NCI-H1048 (cell line): ENCODE measurements around the gene MBD5.
"Not testable (repeated sequence)": the region's sequence is repeated elsewhere in the genome, so short reads cannot be mapped to it uniquely, and the experiment has no call there.

Experiments used
- DNase-seq: peaks from one replicate; lab custom pipeline; 2025; lab: John Stamatoyannopoulos, UW

MBD5 gene

DNA sequence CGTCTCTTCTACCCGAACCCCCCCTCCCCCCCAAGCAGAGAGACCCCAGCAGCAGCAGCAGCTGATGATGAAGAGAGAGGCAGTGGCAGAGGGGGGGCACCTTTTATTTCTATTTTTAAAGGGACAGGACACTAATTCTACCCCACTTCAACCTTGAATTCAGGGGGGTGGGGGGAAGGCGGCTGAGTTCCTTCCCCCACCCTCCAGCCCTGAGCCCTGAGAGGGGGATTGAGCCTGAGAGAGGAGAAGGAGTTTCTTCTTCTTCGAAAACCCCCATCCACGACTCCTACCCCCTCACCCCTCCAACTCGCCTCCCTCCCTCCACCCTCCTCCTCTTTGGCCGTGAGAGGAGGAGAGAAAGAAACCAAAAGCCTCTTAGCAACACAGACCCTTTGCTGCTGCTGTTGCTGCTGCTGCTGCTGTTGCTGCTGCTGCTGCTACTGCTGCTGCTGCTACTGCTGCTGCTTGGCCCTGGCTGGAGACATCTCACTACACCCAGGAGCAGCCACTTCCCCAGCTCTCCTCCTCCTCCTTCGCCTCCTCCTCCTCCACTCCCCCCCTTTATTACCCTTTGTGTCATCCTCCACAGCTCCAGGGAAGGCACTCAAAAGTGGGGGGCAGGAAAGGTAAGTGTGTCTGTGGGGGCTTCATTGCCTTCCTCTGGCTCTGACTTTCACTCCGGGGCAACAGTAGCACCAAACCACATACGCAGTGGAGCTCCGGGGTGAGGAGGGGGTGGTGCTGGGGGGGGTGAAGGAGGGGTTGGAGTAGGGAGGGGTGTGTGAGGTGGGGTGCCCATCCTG lies at the start of gene MBD5:
Gene MBD5, plus strand, starts transcription at position 33 of the 803 bp plus-strand sequence.
- peak; percentile 4 for DNase-seq

DNA sequence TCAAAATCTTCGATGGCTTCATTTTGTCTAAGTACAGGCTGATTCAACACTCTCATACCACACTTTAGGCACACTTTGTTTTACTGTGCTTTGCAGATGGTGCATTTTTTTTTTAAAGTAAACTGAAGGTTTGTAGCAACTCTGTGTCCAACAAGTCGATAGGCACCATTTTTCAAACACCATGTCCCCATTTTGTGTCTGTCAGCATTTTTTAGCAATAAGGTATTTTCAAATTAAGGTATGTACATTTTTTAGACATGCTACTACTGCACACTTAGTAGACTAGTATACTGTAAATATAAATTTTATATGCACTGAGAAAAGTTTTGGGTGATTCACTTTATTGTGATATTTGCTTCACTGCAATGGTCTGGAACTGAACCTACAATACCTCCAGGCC lies 44.8 kb upstream of the MBD5 start:
- no peak for DNase-seq

DNA sequence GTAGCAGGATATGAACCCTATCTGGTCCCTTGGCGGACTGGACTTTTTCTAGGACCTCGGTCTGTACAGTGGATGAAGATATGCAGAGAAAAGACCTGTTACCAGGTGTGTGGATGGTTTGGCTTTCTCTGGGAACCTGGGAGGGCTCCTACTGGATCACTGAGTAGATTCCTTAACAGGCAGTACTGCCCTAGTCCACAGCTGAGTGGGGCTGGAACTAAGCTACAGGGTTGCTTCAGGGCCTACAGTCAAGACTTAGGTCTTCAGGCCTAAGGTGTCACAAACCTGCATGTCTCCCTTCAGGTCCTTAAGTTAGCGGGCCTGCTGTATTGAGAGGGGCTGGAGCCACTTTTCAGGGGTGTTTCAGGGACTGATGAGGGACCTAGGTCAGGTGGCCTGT lies 43.2 kb upstream of the MBD5 start:
- DNase-seq, result no peak

DNA sequence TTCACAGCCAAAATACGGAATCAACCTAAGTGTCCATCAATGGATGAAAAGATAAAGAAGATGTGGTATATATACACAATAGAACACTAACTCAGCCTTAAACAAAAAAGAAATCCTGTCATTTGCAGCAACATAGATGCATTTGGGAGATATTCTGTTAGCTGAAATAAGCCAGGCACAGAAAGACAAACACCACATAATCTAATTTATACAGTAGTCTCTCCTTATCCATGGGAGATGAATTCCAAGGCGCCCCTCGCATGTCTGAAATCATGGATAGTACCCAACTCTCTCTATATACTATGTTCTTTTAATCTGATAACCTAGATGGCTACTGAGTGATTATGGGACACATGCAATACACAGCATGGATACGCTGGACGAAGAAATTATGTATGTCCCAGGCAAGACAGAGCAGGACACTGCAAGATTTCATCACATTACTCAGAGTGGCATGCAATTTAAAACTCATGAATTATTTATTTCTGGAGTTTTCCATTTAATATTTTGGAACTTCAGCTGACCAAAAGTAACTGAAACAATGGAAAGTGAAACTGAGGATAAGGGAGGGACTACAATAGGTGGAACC lies 39.9 kb upstream of the MBD5 start:
- no peak for DNase-seq

DNA sequence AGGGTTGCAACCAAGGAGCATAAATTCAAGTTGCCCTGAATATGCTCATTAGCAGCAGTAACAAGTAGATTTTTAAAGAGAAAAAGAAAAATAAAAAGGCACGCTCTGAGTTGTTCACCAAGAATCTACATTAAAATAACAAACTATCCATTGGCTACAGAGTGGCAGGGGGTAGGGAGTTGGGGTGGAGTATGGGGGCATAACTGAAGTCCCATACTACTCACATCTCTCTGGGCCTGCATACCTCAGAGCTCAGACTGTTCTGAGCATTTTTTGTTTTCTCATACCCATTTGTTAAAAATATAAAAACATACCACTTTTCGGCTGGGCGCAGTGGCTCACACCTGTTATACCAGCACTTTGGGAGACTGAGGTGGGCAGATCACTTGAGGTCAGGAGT lies 31.8 kb upstream of the MBD5 start:
- DNase-seq, result no peak

DNA sequence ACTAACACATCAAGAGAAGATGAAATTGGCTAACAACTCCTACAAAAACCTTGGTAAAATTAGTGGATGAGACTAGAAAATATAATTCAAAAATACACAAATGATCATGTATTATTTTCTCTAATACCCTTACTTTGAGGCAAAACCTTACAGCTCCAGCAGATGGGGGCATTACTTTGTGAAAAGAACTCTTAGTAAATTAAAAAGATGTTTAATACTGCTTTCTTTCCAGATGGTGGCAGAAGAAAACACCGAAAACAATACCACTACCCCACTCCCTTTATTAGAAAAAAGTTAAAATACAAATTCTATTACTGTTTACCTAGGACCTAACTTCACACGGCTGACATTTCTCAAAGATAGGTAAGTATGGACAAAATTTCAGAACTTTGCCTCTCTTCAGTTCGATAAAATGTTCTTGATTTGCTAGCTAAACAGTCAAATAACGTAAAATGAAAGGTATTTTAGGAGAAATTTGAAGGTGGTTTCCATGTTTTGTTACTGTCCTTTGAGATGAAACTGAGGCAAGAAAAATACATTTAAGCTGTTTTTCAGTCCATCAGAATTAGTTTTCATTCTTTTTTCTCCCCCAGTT lies 31.0 kb upstream of the MBD5 start:
- DNase-seq, result peak; percentile 4

DNA sequence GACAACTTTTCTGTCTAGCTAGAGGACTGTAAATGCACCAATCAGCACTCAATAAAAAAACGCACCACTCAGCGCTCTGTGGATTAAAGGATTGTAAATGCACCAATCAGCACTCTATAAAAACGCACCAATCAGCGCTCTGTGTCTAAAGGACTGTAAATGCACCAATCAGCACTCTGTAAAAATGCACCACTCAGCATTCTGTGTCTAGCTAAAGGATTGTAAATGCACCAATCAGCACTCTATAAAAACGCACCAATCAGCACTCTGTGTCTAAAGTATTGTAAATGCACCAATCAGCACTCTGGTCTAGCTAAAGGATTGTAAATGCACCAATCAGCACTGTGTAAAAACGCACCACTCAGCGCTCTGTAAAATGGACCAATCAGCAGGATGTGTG lies 25.9 kb upstream of the MBD5 start:
- DNase-seq, result not testable (repeated sequence)

DNA sequence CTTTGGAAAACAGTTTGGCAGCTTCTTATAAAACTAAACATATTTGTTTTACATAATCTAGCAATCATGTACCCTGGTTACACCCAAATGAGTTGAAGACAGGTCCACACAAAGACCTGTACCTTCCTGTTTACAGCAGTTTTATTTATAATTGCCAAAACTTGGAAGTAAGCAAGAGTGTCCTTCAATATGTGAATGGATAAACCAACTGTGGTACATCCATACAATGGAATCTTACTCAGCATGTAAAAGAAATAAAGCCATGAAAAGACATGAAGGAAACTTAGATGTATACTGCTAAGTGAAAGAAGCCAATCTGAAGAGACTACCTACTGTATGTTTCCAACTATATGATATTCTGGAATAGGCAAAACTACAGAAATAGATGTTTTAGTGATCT lies 24.1 kb upstream of the MBD5 start:
- DNase-seq, result no peak

DNA sequence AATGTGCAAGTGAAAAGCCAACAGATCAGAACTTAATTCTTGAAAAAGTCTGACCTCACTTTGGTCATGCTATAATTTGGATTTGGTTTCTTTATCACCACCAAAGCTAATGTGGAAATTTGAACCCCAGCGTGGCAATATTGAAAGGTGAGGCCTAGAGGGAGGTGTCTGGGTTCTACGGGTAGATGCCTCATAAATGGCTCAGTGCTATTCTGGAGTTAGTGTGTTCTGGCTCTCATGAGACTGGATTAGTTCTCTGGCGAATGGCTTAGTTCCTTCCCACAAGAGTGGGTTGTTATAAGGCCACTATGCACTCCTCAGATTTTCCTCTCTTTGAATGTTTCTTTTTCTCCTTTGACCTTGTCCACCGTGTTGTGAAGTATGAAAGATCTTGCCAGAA lies 22.7 kb upstream of the MBD5 start:
- DNase-seq, result no peak

DNA sequence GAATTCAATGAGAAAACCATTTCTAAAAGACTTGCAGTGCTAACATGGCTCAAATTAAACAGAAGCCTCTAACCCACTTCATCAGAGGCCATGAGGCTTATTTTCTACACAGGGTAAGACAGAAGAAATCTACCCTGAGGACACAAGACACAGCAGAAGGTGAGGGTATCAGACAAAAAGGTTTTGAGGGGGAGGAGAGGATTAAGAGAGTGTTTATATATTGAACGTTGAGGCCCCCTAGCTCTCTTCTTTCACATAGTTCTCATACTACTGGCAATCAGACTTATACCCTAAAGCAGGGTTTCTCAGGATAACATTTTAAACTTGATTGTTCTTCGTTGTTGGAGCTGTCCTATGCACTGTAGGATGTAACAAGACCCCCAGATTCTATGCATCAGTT lies 21.8 kb upstream of the MBD5 start:
- no peak for DNase-seq

DNA sequence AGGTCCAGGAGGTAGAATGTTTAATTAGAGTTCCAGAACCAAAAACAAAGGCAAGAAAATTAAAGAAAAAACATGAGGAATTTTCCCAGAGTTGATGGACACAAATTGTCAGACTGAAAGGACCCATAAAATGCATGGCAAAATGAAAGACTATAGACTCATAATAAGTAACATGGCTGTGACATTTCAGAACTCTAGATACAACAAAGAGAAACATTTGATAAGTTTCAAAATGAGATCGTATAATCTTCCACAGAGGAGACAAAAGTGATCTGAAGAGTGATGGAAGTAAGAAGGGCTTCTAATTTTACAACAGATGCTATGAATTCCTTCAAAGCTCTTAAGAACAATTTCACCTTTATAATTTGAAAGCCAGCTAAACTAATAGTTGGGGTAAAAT lies 20.8 kb upstream of the MBD5 start:
- no peak for DNase-seq

DNA sequence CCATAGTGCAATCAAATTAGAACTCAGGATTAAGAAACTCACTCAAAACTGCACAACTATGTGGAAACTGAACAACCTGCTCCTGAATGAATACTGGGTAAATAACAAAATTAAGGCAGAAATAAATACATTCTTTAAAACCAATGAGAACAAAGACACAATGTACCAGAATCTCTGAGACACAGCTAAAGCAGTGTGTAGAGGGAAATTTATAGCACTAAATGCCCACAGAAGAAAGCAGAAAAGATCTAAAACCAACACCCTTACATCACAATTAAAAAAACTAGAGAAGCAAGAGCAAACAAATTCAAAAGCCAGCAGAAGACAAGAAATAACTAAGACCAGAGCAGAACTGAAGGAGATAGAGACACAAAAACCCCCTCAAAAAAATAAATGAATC lies 18.5 kb upstream of the MBD5 start:
- not testable (repeated sequence) for DNase-seq

DNA sequence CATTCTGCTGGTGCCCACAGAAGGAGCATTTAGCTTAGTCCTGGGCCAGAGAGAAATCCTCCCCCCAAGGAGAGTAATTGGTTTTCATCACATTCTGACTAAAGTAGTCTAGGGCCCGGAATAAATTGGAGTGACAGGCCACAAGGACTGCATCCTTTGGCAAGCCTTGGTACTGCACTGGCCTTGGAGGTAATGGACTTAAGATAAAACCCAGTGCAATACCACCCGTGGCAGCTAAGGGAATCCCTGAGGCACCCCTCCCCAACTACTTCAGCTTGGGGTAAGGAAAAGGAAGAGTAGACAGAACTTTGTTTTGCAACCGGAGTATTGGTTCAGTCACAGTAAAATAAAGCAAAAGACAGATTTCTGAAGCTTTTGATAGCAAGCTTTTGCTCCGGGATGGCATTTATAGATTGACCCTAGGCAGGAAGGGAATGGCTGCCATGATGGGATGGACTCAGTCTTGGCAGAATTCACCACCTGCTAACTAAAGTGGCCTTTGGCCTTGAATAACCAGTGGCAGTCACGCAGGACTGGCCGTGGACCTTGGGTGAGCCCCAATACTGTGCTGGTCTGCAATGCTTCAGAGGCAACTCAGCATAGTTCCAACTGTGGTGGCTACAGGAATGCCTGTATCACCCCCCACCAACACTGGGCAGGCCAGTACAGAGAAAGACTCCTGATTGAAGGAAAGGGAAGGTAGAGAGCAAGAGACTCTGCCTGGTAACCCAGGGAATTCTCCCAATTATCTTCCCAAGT lies 14.5 kb upstream of the MBD5 start:
- DNase-seq, result no peak

DNA sequence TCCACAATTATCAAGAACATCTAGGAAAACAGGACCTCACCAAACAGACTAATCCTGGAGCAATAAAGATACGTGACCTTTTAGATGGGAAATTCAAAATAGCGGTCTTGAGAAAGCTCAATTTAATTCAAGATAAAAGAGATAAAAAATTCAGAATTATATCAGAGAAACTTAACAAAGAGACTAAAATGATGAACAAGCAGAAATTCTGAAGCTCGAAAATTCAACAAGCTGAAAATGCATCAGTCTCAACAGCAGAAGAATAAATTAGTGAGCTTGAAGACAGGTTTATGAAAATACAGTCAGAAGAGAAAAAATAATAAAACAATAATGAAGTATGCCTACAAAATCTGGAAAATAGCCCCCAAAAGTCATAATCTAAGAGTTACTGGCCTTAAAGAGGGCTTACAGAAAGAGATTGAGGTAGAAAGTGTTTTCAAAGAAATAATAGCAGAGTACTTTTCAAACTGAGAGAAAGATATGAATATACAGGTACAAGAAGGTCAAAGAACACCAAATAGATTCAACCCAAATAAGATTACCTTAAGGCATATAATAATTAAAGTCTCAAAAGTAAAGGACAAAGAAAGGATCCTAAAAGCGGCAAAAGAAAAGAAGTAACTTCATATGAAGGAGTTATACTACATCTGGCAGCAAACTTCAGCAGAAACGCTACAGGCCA lies 13.5 kb upstream of the MBD5 start:
- DNase-seq, result no peak

DNA sequence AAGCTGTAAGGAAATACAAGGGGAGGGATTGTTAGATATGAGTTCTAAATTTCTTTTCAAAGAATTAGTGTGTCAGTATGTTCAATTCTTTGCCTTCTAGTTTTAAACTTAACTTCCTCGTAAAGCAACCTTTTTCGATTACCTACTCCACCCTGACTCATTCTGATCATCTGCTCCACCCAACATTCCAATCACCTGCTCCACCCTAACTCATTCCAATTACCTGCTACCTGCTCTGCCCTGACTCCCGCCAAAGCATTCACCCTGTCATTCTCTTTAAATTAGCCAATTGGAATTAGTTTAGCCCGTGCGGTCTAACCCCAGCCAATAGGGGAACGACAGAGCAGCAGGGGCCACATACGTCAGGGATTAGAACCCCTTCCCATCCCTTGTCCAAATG lies 12.5 kb upstream of the MBD5 start:
- DNase-seq, result not testable (repeated sequence)

DNA sequence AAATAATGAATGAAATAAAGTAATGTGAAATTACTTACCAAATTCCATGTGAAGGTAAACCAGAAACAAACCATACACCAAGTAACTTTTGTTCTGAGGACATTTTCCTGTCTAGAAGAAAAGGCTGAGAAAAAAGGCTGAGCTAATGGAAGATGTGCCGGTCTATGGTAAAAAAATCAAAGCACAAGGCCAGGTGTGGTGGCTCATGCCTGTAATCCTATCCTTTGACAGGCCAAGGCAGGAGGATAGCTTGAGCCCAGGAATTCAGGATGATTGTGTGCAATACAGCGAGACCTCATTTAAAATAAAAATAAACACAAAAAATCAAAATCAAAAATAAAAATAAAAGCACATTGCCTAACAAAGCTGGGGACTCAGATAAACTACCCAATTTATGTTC lies 7.0 kb upstream of the MBD5 start:
- DNase-seq, result no peak

DNA sequence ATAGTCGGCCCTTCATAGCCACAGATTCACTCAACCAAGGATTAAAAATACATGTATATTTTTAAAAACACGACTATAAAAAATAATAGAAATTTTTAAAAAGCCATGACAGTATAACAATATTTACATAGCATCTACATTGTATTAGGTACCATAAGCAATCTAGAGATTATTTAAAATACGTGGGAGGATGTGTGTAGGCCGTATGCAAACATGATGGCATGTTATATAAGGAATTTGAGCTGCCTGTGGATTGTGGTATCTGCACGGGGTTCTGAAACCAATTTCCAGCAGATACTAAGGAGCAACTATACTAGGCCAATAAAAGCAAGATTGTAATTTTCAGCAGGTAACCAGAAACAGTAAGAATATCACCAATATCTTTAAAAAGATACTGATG lies 6.3 kb upstream of the MBD5 start:
- no peak for DNase-seq

DNA sequence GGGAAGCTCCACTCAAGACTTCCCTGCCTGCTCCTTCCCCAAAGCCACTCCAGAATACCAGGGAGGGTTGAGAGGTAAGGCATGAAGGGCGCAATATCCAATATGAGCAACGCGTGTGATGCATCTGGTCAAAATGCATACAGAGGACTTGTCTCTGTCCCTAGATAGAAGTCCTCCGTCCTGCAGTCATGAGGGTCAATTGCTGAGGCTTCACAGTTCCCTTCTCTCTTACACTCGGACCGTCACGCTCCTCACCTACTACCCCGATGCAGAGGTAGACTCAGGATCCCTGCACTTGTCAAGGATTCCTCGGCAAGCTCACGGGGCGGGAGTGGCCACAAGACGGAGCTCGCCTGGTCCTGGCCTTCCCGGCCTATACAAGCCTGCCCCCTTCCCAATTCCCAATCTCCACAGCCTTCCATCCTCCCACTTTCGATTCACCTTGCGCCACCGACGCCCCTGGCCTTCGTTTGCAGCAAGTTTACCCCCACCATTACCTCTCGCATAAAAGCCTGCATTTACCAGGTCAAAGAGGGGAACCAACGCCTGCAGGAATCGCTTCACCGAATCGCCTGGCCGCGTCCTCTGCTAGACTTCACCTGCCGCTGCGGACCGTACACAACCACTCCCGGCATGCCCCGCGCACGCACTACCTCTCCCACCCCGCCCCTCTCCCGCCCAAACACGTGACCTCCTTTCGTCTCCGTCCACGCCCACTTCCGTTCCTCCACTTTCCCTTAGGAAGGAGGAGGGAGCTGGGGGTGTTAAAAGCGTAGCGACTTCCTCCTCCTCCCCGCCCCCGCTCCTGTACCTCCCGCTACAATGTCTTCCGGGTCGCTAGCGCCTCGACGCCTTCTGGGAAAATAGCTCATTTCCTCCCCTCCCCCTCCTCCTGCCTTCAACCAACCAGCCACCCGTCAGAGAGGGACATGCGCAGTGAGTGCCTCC lies 506 bp upstream of the MBD5 start, which contains the start of gene ORC4:
Gene ORC4, minus strand, starts transcription at position 627 of the 948 bp plus-strand sequence. CDS start 44,779 bp downstream, outside the sequence.
- peak; percentile 99 for DNase-seq

DNA sequence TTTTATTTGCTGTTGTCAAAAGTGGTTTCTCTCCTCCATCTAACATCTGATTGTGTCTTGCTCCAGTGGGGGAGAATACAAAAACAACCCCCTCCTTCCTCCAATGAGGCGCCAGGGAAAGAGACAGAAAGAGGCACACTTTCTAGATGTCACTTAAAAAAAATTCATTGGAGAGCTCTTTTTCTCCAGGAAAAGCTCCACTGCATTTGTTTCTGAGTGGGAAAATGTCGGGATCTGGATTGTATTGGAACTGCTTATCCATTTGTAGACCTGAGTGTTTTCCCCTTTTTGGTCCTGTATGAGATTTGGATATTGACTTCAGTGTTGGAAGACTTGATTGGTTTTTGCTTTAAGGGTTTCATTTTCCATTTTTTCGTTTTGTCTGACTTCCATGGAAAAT lies 995 bp downstream of the MBD5 start:
- no peak for DNase-seq

DNA sequence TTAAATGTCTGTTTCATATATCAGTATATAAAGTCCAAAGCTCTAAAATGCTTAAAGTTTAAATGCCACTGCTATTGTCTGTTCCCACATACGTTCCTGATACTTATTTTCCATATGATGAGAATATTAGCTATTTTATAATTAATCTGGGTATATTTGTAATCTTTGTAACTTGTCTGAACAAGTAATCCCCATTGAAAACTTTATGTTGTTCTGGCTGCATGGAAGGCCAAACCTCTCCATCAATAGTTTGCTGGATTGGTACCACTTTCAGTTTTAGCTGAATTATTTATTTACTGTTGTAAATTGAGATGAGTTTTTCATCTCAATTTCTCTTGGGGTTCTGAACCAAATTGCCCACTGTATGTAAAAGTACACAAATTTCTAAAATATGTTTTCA lies 1.5 kb downstream of the MBD5 start:
- no peak for DNase-seq

DNA sequence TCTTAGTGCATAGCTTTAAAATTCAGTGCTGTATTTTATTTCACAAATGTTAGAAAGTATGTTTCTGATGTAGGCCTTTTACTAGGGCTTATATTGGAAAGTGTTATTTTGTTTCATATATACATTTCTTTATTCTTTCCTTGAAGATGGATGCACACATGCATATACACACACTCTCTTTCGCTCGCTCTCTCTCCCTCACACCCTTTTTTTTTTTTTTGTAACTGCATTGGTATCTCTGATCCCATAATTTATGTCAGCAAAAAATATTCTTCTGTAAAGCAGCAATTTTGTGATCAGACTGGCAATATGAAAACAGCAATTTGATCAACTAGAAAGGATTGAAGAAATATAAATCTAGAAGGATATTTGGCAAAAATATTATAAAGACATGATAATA lies 2.0 kb downstream of the MBD5 start:
- no peak for DNase-seq
